Subcutaneous adipose tissue (tissue), 4 donors: Measurements from ENCODE around the gene CDK5RAP2. TPM values are rescaled to one million over a fixed set of nuclear protein-coding genes. Genes with fewer than 3 reads are reported as not detected.

Experiments used
- total RNA-seq, 4 donors: library from RNA; depleted of rRNA; stranded (reverse); fragments of >200 nt; gene quantifications; one replicate each; pipeline ENCODE4 v1.1.0, GENCODE V29; 2016
- TF ChIP-seq, protein P1 (sequence below): fragments of 450-650 bp; IDR thresholded peaks from one replicate; pipeline ENCODE4 v1.5.1; 2016; ENCODE audit warnings: low read depth, mild to moderate bottlenecking, control low read depth, antibody characterized with exemption, moderate library complexity

Gene CDK5RAP2
- total RNA-seq, 4 donors from 2014 or later, result 27.9 to 52.2 (median 38.2) TPM

DNA sequence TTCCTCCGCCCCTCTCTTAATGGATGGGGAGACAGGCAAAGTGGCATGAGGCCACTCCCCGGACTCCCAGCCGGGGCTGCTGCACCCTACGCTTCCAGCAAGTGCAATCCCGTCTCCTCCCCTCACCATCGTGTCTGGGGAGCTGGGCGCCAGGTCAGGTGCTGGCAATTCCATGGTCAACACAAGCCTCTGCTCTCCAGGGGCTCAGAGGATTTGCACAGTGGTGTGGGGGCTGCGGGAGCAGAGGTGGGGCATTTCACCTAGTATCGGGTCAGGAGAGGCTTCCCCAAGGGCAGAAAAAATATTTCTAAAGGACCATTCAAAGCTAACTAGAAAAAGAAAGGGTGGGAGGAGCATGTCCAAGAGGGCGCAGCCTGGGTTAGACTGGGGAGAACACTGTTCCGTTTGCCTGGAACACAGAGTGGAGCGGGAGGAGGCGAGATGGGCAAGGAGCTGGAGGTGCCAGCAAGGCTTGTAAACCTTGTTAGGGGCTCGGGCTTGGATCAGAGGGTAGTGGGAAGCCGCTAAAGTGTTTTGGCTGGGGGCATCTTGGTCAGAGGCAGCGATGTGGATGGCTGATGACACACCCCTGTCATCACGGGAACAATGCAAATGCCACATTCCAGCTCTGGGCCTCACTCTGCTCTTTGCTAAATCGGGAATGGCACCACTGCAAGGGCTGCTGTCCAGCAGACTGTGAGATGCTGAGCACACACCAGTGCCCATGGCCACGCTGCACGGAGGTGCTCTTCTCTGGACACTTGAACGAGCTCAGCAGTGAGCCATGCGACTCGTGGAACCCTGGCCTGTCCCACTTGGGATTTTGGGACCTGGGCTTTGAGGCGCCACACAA is 191.7 kb downstream of the CDK5RAP2 start:
- TF ChIP-seq, protein P1, sequence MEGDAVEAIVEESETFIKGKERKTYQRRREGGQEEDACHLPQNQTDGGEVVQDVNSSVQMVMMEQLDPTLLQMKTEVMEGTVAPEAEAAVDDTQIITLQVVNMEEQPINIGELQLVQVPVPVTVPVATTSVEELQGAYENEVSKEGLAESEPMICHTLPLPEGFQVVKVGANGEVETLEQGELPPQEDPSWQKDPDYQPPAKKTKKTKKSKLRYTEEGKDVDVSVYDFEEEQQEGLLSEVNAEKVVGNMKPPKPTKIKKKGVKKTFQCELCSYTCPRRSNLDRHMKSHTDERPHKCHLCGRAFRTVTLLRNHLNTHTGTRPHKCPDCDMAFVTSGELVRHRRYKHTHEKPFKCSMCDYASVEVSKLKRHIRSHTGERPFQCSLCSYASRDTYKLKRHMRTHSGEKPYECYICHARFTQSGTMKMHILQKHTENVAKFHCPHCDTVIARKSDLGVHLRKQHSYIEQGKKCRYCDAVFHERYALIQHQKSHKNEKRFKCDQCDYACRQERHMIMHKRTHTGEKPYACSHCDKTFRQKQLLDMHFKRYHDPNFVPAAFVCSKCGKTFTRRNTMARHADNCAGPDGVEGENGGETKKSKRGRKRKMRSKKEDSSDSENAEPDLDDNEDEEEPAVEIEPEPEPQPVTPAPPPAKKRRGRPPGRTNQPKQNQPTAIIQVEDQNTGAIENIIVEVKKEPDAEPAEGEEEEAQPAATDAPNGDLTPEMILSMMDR, result no peak

DNA sequence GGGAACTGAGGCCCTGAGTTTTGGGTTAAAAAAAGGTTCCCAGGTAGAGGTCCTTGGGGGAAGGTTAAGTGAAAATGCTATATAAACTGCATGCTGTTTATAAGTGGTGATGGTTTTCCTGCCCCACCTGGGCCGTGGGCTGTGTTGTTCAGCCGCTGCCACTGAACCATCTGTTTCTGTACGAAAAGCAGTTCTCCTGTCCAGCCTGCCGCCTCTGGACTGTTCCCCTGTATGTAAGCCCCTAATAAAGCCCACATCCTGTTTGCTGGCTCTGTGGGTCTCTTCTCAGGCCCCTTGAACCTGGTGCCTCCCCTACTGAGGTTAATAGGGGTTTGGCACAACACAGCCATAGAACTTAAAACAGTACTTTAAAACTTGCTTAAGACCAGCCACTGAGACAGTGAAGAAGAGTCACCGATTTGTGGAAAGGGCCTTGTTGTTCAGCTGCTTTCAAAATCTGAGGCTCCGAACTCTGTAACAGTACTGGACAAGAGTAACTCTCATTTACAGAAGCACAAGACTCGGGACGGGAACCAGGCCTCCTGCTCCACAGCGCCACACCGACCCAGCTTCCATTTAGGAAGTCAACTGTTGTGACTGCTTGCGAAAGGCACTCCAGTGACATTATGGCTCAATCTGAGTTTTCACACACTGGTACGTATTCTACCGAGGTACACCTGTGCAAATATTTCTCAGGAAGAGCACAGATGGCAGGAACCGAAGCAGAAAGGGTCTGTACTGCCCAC is 192.5 kb downstream of the CDK5RAP2 start:
- TF ChIP-seq, protein P1, result no peak

DNA sequence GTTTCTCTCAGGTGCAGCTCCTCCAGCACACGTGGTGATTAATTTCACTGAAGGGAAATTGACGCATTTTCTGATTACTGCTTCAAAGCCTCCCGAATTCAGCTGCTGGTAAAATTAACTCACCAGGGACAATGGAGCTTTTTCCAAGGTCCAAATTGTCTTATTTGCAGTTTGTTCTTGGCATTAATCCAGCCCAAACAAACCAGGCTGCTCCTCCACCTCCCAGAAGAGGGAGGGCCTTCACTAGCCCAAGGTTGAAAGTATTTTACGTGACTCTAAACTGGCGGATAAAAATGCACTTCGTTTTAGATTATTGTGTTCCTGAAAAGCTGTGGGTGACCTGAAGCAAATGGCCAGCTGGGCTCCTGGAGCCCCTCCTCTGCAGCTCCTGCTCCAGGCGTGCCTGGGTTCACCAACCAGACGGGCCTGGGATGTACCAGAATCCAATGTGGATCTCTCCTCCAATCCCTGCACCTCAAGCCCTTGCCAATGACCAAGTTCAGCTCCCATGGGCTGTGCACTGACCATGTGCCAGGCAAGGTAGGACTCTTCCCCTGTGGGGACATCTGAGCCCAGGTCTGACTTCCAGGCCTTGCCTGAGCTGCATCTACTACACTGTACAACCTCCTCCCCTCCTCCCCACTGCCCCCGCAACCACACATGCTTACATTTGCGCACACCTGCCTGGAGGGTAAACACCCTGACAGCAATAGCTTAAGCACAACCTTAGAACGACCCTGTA is 193.4 kb downstream of the CDK5RAP2 start:
- TF ChIP-seq, protein P1, result no peak

DNA sequence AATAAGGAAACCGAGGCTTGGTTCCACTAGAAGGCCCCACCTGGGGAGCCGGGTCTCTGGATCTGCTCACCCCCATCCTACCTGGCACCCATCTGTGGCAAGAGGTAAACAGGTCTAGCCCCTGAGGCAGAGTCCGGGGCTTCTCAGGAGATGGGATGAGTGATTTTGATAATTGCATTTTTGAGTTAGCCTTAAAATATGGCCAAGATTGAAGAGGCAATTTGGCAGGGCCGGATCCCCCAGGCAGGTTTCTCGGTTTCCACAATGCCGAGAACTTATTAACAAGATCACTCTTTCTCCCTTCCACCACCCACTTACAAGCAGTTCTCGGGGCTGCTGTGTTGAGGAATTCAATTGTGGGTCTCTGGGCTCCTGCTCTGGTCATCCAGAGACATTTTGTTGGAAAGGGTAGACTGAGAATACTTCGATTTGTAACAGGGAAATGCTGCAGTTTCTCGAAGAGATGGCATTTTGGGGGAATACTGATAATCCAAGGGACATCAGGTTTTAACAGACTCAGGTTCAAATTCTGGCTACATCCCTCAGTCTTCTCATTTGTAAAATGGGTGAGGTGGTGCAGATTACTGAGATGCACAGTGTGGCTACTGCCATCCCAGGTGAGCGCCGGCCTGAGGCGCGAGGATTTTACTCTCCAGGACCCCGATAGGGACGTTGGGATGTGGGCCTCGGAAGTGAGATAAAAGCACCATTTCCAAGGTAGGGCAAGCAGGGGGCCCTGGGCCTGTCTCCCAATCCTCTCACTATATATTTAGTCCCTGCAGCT is 194.2 kb downstream of the CDK5RAP2 start:
- TF ChIP-seq, protein P1, result no peak

DNA sequence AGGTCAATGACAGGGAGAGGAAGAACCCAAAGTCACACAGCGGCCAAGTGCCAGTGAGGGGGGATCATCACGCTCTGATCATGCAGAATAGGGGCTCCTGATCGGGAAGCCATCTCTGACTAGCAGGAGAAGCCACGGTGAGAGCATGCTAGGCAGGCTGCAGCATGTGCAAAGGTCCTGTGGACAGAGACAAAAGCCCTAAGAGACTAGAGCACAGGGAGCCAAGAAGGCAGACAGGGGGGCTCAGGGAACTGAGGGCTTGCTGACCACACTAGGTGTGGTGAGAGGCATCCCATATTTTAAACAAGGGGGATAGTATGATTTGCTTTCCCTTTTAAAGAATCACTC is 195.1 kb downstream of the CDK5RAP2 start:
- TF ChIP-seq, protein P1, result no peak

DNA sequence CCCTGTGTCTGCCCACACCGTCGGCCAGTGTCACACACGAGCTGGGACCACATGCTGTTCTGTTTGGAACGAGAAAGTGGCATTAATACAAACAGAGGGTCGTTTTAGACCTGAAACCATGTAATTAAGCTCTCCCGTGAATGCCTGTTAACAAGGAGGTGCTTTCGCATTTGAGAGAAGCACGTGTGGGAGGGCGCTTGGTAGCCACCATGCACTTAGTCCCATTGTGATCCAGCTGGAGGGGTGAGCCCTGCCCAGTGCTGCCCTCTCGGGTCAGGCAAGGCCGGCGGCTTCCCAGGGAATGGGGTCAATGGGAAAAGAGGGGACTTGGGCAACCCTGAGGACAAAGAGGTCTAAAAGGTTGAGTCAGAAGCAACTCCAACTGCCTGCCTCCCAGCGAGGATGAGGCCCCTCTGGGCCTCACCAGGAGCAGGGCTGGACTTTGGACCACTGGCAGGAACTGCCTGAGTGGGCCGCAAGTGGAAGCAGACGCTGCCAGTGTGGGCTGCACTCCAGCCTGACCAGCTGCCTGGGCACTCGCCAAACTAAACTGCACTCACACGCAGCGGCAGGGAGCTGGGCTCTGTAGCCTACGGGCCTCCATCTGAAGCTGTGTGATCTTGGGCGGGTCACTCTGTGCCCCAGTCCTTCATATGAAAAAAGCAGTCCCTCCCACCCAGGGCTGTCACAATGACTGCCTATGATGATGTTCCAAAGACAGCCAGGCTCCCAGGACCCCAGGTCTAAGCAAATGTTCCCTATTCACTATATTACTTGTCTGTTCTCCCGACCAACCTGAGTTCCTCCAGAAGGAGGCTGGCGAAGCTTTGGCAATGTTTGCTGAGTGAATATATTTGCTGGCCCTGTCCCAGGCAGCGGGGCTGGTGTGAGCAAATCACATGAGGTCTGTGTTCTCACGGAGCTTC is 195.7 kb downstream of the CDK5RAP2 start:
- TF ChIP-seq, protein P1, result no peak
